ENCODE data around the gene FBXL16. TPM values are rescaled to one million over a fixed set of nuclear protein-coding genes. Genes with fewer than 3 reads are reported as not detected.

The FBXL16 gene
- total RNA-seq = not detected

GRCh38 chr16:705431-706188 is at the start of gene FBXL16:
Gene FBXL16 (minus strand): TSS chr16:705801. CDS start chr16:697405, 8,396 bp downstream.
- TF ChIP-seq, protein P1, sequence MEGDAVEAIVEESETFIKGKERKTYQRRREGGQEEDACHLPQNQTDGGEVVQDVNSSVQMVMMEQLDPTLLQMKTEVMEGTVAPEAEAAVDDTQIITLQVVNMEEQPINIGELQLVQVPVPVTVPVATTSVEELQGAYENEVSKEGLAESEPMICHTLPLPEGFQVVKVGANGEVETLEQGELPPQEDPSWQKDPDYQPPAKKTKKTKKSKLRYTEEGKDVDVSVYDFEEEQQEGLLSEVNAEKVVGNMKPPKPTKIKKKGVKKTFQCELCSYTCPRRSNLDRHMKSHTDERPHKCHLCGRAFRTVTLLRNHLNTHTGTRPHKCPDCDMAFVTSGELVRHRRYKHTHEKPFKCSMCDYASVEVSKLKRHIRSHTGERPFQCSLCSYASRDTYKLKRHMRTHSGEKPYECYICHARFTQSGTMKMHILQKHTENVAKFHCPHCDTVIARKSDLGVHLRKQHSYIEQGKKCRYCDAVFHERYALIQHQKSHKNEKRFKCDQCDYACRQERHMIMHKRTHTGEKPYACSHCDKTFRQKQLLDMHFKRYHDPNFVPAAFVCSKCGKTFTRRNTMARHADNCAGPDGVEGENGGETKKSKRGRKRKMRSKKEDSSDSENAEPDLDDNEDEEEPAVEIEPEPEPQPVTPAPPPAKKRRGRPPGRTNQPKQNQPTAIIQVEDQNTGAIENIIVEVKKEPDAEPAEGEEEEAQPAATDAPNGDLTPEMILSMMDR (IDR thresholded peaks at IDR 0.05; ENCODE audit: low read depth) = no peak

DNA sequence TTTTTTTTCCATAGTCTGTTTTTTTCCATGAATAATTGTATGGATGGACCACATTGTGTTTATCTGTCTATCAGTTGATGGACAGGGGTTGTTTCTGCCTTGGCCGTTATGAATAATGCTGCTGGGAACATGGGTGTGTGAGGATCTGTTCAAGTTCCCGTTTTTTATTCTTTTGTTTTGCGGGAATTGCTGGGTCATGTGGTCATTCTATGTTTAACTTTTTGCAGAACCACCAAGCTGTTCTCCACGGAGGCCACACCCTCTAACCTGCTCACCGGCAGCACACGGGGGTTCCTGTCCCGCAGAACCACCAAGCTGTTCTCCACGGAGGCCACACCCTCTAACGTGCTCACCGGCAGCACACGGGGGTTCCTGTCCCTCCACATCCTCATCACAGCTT is 49.1 kb upstream of the FBXL16 start:
- TF ChIP-seq, protein P1 (IDR thresholded peaks at IDR 0.05; ENCODE audit: low read depth) = no peak

DNA sequence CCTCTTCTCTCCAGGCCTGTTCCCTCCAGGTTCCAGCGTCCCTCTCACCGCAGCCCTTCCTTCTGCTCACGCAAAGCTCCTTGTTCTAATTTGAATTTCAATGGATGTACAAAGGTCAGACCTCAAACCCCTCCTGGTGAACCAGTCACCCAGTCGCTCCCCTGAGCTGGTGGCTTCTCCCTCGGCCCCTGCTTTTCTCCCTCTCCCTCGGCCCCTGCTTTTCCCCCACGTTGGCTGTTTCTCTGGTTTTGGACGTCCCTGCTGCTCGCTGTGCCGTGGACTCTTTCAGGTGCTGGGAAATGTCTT is 46.4 kb upstream of the FBXL16 start:
- TF ChIP-seq, protein P1 (IDR thresholded peaks at IDR 0.05; ENCODE audit: low read depth) = no peak

- TF ChIP-seq, protein P1 (IDR thresholded peaks at IDR 0.05; ENCODE audit: low read depth) = no peak
Observed at GRCh38 chr16:751152-752006, 45.8 kb upstream of the FBXL16 start.

- TF ChIP-seq, protein P1 (IDR thresholded peaks at IDR 0.05; ENCODE audit: low read depth) = no peak
Observed at GRCh38 chr16:750485-750884, 44.9 kb upstream of the FBXL16 start.

DNA sequence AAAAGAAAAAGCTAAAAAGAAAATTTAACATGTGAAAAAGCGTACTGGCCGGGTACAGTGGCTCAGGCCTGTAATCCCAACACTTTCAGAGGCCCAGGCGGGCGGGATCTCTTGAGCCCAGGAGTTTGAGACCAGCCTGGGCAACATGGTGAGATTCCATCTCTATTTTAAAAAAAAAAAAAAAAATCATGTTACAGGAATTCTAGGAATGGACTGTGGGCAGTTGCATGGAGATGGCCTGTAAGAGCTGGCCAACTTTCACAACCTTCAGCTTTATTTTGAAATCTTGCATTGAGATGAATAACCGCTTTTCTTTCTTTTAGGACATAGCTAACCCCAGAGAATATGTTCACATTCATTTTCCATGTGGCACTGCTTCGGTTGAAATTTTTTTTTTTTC is 43.4 kb upstream of the FBXL16 start:
- TF ChIP-seq, protein P1 (IDR thresholded peaks at IDR 0.05; ENCODE audit: low read depth) = no peak

GRCh38 chr16:747978-748746 is 42.6 kb upstream of the FBXL16 start:
- TF ChIP-seq, protein P1 (IDR thresholded peaks at IDR 0.05; ENCODE audit: low read depth) = no peak

Data from subcutaneous adipose tissue (tissue), 4 donors.